GM12892 (cell line): ENCODE data around the gene EFNA5.

Experiments
- POLR2A ChIP-seq: IDR thresholded peaks from 2 replicates; pipeline ENCODE4 v1.6.1; 2011; ENCODE audit warnings: low read depth, low read length, control low read depth
- POLR2AphosphoS5 ChIP-seq: IDR thresholded peaks from 2 replicates; pipeline ENCODE4 v1.6.1; 2011; ENCODE audit warnings: low read depth, low read length, control low read depth
- TAF1 ChIP-seq: IDR thresholded peaks from 2 replicates; pipeline ENCODE4 v1.6.1; 2011; ENCODE audit warnings: low read depth, mild to moderate bottlenecking, control low read depth, low read length, borderline replicate concordance

DNA sequence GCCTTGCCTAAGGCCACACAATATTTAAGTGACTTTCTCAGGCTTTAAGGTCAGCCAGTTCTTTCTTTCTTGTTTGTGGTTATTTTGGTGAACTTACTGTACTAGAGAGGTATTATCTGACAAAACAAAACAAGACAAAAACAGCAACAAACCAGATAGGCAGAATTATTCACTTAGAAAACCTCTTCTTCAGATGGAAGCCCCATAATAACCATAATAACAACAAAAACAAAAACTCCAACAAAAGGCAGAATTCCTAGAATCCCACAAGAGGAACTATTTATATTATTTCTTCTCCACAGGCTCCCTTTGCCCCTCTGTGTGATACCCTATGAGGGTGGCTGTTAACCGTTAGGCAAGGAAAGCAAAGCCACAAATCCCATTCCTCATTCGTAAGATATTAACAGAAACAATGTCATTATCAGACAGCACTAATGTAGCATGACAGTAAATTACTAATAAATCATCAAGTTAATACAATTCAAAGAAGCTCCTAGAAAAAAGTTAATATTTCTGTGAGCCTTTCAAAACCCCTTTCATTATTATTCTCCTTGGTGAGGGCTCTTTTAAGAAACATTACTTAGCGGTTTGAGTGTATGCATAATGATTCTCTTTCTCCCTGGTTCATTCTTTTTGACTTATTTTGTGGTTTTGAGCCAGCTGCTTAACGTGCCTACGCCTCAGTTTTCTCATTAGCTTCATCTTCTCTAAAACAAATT is 274.9 kb downstream of the EFNA5 start:
- TF ChIP-seq POLR2A (no peak), TAF1 (no peak), POLR2AphosphoS5 (no peak)
